H9 (cell line): ENCODE measurements around the gene FRZB. TPM values are rescaled to one million over a fixed set of nuclear protein-coding genes. Genes with fewer than 3 reads are reported as not detected.
A peak's percentile ranks its signal among the peaks of the same experiment; 100 is the strongest.

Experiments used
- DNase-seq: peaks from one replicate; pipeline ENCODE4 v3.0.0-alpha.2; 2017
- H2AFZ ChIP-seq: one replicate; pipeline ENCODE4 v1.6.1; 2013; ENCODE audit warnings: mild to moderate bottlenecking, low read length, control low read depth, moderate library complexity
- H2AK5ac ChIP-seq: 2 replicates; pipeline ENCODE4 v1.6.1; 2013; ENCODE audit warnings: low read length, control low read depth, mixed read lengths; ENCODE audit not compliant: insufficient read length
- H2BK120ac ChIP-seq: one replicate; pipeline ENCODE4 v1.6.1; 2013; ENCODE audit warnings: low read depth, mild to moderate bottlenecking, low read length, control low read depth, inconsistent platforms; ENCODE audit not compliant: poor library complexity, severe bottlenecking
- H2BK12ac ChIP-seq: 2 replicates; pipeline ENCODE4 v1.6.1; 2013; ENCODE audit warnings: low read length, control low read depth, mixed read lengths, low read depth; ENCODE audit not compliant: insufficient read length
- H2BK15ac ChIP-seq: 2 replicates; pipeline ENCODE4 v1.6.1; 2013; ENCODE audit warnings: low read depth, low read length, control low read depth
- H2BK20ac ChIP-seq: one replicate; pipeline ENCODE4 v1.6.1; 2013; ENCODE audit warnings: low read depth, mild to moderate bottlenecking, low read length, control low read depth, inconsistent platforms; ENCODE audit not compliant: poor library complexity, severe bottlenecking
- H2BK5ac ChIP-seq: 2 replicates; pipeline ENCODE4 v1.6.1; 2013; ENCODE audit warnings: low read length, control low read depth, mixed read lengths; ENCODE audit not compliant: insufficient read length
- H3K14ac ChIP-seq: 2 replicates; pipeline ENCODE4 v1.6.1; 2013; ENCODE audit warnings: low read length, control low read depth; ENCODE audit not compliant: insufficient read depth
- H3K18ac ChIP-seq: 2 replicates; pipeline ENCODE4 v1.6.1; 2013; ENCODE audit warnings: low read depth, mild to moderate bottlenecking, mixed read lengths, low read length, control low read depth; ENCODE audit not compliant: insufficient read length
- H3K23ac ChIP-seq: 2 replicates; pipeline ENCODE4 v1.6.1; 2013; ENCODE audit warnings: low read length, control low read depth, mixed read lengths, low read depth; ENCODE audit not compliant: insufficient read length
- H3K23me2 ChIP-seq: 2 replicates; pipeline ENCODE4 v1.6.1; 2013; ENCODE audit warnings: low read depth, mild to moderate bottlenecking, mixed read lengths, low read length, control low read depth; ENCODE audit not compliant: insufficient read length, poor library complexity, severe bottlenecking
- H3K27ac ChIP-seq: 2 replicates; pipeline ENCODE4 v1.5.1; 2013; ENCODE audit warnings: low read length, control low read depth, mixed read lengths, low read depth; ENCODE audit not compliant: insufficient read length
- H3K27me3 ChIP-seq: 2 replicates; pipeline ENCODE4 v1.6.1; 2013; ENCODE audit warnings: low read length, control low read depth, inconsistent platforms; ENCODE audit not compliant: insufficient read depth
- H3K4ac ChIP-seq: 2 replicates; pipeline ENCODE4 v1.6.1; 2013; ENCODE audit warnings: low read depth, mild to moderate bottlenecking, control low read depth, inconsistent platforms, low read length, moderate library complexity
- H3K4me1 ChIP-seq: 2 replicates; pipeline ENCODE4 v1.6.1; 2013; ENCODE audit warnings: low read length, control low read depth, inconsistent platforms; ENCODE audit not compliant: insufficient read depth
- H3K4me2 ChIP-seq: 2 replicates; pipeline ENCODE4 v1.6.1; 2013; ENCODE audit warnings: low read length, control low read depth, mixed read lengths; ENCODE audit not compliant: insufficient read length, insufficient read depth
- H3K56ac ChIP-seq: 2 replicates; pipeline ENCODE4 v1.6.1; 2013; ENCODE audit warnings: low read depth, mild to moderate bottlenecking, mixed read lengths, low read length, control low read depth; ENCODE audit not compliant: insufficient read length
- H3K79me1 ChIP-seq: 2 replicates; pipeline ENCODE4 v1.6.1; 2013; ENCODE audit warnings: low read depth, mild to moderate bottlenecking, moderate library complexity, low read length, control low read depth, inconsistent platforms; ENCODE audit not compliant: insufficient read depth, poor library complexity, severe bottlenecking
- H3K79me2 ChIP-seq: 2 replicates; pipeline ENCODE4 v1.6.1; 2013; ENCODE audit warnings: low read length, control low read depth, inconsistent platforms; ENCODE audit not compliant: insufficient read depth
- H3K9ac ChIP-seq: 2 replicates; pipeline ENCODE4 v1.6.1; 2013; ENCODE audit warnings: low read length, control low read depth, mixed read lengths; ENCODE audit not compliant: insufficient read length; ENCODE audit errors: extremely low read depth
- H3K9me3 ChIP-seq: one replicate; pipeline ENCODE4 v1.6.1; 2013; ENCODE audit warnings: low read depth, low read length, inconsistent platforms; ENCODE audit not compliant: control insufficient read depth
- H3T11ph ChIP-seq: one replicate; pipeline ENCODE4 v1.6.1; 2013; ENCODE audit warnings: mild to moderate bottlenecking, low read length, control low read depth, inconsistent platforms
- H4K20me1 ChIP-seq: one replicate; pipeline ENCODE4 v1.6.1; 2013; ENCODE audit not compliant: control insufficient read depth, insufficient read length, insufficient read depth
- H4K5ac ChIP-seq: 2 replicates; pipeline ENCODE4 v1.6.1; 2013; ENCODE audit warnings: low read depth, mild to moderate bottlenecking, mixed read lengths, low read length, control low read depth; ENCODE audit not compliant: insufficient read length
- H4K8ac ChIP-seq: replicated peaks from 2 replicates; pipeline ENCODE4 v1.6.1; 2013; ENCODE audit warnings: low read length, control low read depth, mixed read lengths, low read depth; ENCODE audit not compliant: insufficient read length
- H4K91ac ChIP-seq: 2 replicates; pipeline ENCODE4 v1.6.1; 2013; ENCODE audit warnings: low read depth, mild to moderate bottlenecking, moderate library complexity, mixed read lengths, low read length, control low read depth; ENCODE audit not compliant: insufficient read length
- H3K27ac Mint-ChIP-seq, 3 experiments: 2 replicates in 2 of 3; 3 replicates in 1 of 3; pipeline ENCODE4 v1.8.0; 2020 to 2021; ENCODE audit warnings: mixed read lengths in 3 of 3, mild to moderate bottlenecking in 1 of 3, moderate library complexity in 1 of 3
- H3K27me3 Mint-ChIP-seq: 2 replicates; pipeline ENCODE4 v1.8.0; 2021; ENCODE audit warnings: low read depth, mild to moderate bottlenecking, moderate library complexity, mixed read lengths
- H3K36me3 Mint-ChIP-seq, 3 experiments: 2 replicates in 2 of 3; 3 replicates in 1 of 3; pipeline ENCODE4 v1.8.0; 2020 to 2021; ENCODE audit warnings: low read depth in 3 of 3, mixed read lengths in 3 of 3; ENCODE audit not compliant: insufficient read depth in 1 of 3
- H3K4me1 Mint-ChIP-seq, 2 experiments: 2 replicates each; pipeline ENCODE4 v1.8.0; 2020; ENCODE audit warnings: mixed read lengths in 2 of 2
- H3K4me3 Mint-ChIP-seq, 2 experiments: 2 replicates in 1 of 2; 3 replicates in 1 of 2; pipeline ENCODE4 v1.8.0; 2020 to 2021; ENCODE audit warnings: mild to moderate bottlenecking in 2 of 2, mixed read lengths in 2 of 2, moderate library complexity in 1 of 2
- H3K9me3 Mint-ChIP-seq, 2 experiments: 2 replicates in 1 of 2; 3 replicates in 1 of 2; pipeline ENCODE4 v1.8.0; 2020; ENCODE audit warnings: mild to moderate bottlenecking in 2 of 2, mixed read lengths in 2 of 2, moderate library complexity in 1 of 2
- total RNA-seq: library from RNA; stranded (reverse); gene quantifications from 2 replicates; pipeline ENCODE4 v1.2.1, GENCODE V29; 2021
- TF ChIP-seq, protein P1 (sequence below): fragments of 200-600 bp; sonication (generic); conservative IDR thresholded peaks from 3 replicates; pipeline ENCODE4 v1.8.0; 2021; ENCODE audit warnings: antibody characterized with exemption, mild to moderate bottlenecking

The FRZB gene
- total RNA-seq, 1 experiment from 2014 or later = 1.1 TPM

DNA sequence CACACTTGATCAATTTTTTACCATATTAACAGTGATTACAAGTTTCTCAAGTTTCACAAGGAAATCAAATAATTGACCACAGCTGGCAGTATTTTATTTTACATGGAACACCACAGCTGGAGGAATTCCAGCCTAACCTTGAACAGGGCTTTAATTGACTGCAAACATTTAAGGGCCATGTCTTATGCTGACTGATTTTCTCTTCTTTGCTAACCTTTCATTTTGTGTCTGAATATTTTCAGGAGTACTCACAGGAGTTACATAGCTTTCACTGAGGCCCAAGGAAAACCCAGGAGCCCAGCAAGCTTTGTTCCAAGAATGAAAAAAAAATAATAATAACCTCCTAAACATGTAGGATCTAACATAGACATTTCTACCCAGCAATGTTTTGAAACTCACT, 49.6 kb downstream of the FRZB start:
- no peak overlapping the region for H2BK20ac ChIP-seq
- no peak overlapping the region for H2AK5ac ChIP-seq
- TF ChIP-seq, protein P1, sequence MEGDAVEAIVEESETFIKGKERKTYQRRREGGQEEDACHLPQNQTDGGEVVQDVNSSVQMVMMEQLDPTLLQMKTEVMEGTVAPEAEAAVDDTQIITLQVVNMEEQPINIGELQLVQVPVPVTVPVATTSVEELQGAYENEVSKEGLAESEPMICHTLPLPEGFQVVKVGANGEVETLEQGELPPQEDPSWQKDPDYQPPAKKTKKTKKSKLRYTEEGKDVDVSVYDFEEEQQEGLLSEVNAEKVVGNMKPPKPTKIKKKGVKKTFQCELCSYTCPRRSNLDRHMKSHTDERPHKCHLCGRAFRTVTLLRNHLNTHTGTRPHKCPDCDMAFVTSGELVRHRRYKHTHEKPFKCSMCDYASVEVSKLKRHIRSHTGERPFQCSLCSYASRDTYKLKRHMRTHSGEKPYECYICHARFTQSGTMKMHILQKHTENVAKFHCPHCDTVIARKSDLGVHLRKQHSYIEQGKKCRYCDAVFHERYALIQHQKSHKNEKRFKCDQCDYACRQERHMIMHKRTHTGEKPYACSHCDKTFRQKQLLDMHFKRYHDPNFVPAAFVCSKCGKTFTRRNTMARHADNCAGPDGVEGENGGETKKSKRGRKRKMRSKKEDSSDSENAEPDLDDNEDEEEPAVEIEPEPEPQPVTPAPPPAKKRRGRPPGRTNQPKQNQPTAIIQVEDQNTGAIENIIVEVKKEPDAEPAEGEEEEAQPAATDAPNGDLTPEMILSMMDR = no peak
- no peaks in the 10 kb centered on the region for H3K79me1 ChIP-seq
- no peak overlapping the region for H2BK120ac ChIP-seq
- no peak overlapping the region for H2BK15ac ChIP-seq
- no peak overlapping the region for H2BK5ac ChIP-seq
- no peak overlapping the region for H3K4me2 ChIP-seq
- no peak overlapping the region for H3K9ac ChIP-seq
- no peak overlapping the region for H3K18ac ChIP-seq
- H2AFZ ChIP-seq = no peak overlapping the region
- no peak overlapping the region for H2BK12ac ChIP-seq
- H3K79me2 ChIP-seq = no peaks in the 10 kb centered on the region
- H3K23me2 ChIP-seq = no peaks in the 10 kb centered on the region
- Mint-ChIP-seq H3K4me1 (peaks cover 34 to 37% of the 10 kb centered on the region in 2 experiments), H3K9me3 (no peaks in the 10 kb centered on the region), H3K4me3 (no peak overlapping the region), H3K36me3 (no peaks in the 10 kb centered on the region), H3K27ac (peak overlapping the region in 1 of 3 experiments; percentile 40; a peak in 2 of 7 replicates), H3K27me3 (peaks cover 3% of the 10 kb centered on the region; the same call in 1 of the 2 replicates)
- DNase-seq = no peak
- no peak overlapping the region for H3K4ac ChIP-seq
- peaks cover 8% of the 10 kb centered on the region; the same call in 1 of the 2 replicates for H3K4me1 ChIP-seq
- H4K5ac ChIP-seq = no peak overlapping the region
- H3K23ac ChIP-seq = no peak overlapping the region
- no peak overlapping the region for H3K27ac ChIP-seq
- no peak overlapping the region for H3K56ac ChIP-seq
- no peaks in the 10 kb centered on the region for H3K9me3 ChIP-seq
- H4K91ac ChIP-seq = no peak overlapping the region
- no peak overlapping the region for H4K8ac ChIP-seq
- no peaks in the 10 kb centered on the region for H4K20me1 ChIP-seq
- no peaks in the 10 kb centered on the region for H3K27me3 ChIP-seq
- H3K14ac ChIP-seq = no peak overlapping the region
- H3T11ph ChIP-seq = no peak overlapping the region
